Ishikawa (cell line): ENCODE measurements around the gene KSR2.

Experiments
- CEBPB ChIP-seq: IDR thresholded peaks from 2 replicates; pipeline ENCODE4 v1.6.1; 2012
- CREB1 ChIP-seq: IDR thresholded peaks from 2 replicates; pipeline ENCODE4 v1.6.1; 2012; ENCODE audit warnings: low read depth
- EGR1 ChIP-seq: IDR thresholded peaks from 2 replicates; pipeline ENCODE4 v1.6.1; 2012
- EP300 ChIP-seq: IDR thresholded peaks from 2 replicates; pipeline ENCODE4 v1.6.1; 2012; ENCODE audit warnings: borderline replicate concordance
- FOXM1 ChIP-seq: IDR thresholded peaks from 2 replicates; pipeline ENCODE4 v1.6.1; 2012; ENCODE audit warnings: low read depth, borderline replicate concordance
- MAX ChIP-seq: IDR thresholded peaks from 2 replicates; pipeline ENCODE4 v1.6.1; 2012
- NFIC ChIP-seq: IDR thresholded peaks from 2 replicates; pipeline ENCODE4 v1.6.1; 2012
- RAD21 ChIP-seq: IDR thresholded peaks from 2 replicates; pipeline ENCODE4 v1.6.1; 2012; ENCODE audit warnings: low read depth
- REST ChIP-seq: IDR thresholded peaks from 2 replicates; pipeline ENCODE4 v1.6.1; 2012; ENCODE audit warnings: low read depth, mild to moderate bottlenecking
- TAF1 ChIP-seq: IDR thresholded peaks from 2 replicates; pipeline ENCODE4 v1.6.1; 2012; ENCODE audit warnings: low read depth, mild to moderate bottlenecking
- TCF12 ChIP-seq: IDR thresholded peaks from 2 replicates; pipeline ENCODE4 v1.6.1; 2012; ENCODE audit warnings: low read depth
- TEAD4 ChIP-seq: IDR thresholded peaks from 2 replicates; pipeline ENCODE4 v1.6.1; 2012
- USF1 ChIP-seq: IDR thresholded peaks from 2 replicates; pipeline ENCODE4 v1.6.1; 2012
- YY1 ChIP-seq: IDR thresholded peaks from 2 replicates; pipeline ENCODE4 v1.6.1; 2012; ENCODE audit warnings: low read depth
- ZBTB7A ChIP-seq: IDR thresholded peaks from 2 replicates; pipeline ENCODE4 v1.6.1; 2012; ENCODE audit warnings: low read depth

The KSR2 gene

GRCh38 chr12:117876436-117876816 is 92.4 kb downstream of the KSR2 start:
- TF ChIP-seq YY1 (no peak), TCF12 (no peak), EP300 (no peak), FOXM1 (no peak), MAX (no peak), TEAD4 (no peak), USF1 (no peak), RAD21 (no peak), CEBPB (no peak), ZBTB7A (no peak), NFIC (no peak), TAF1 (no peak), REST (no peak), EGR1 (no peak), CREB1 (no peak)

GRCh38 chr12:117875744-117876435 is 92.9 kb downstream of the KSR2 start:
- TF ChIP-seq CEBPB (no peak), RAD21 (no peak), MAX (no peak), EP300 (no peak), TEAD4 (no peak), ZBTB7A (no peak), USF1 (no peak), CREB1 (no peak), EGR1 (no peak)

- peak; percentile 84 for TF ChIP-seq RAD21
- TF ChIP-seq TCF12 = no peak
Measured at GRCh38 chr12:117874842-117875434, 93.9 kb downstream of the KSR2 start.

- TF ChIP-seq CREB1 (no peak), EGR1 (no peak), USF1 (no peak), MAX (no peak), REST (no peak), ZBTB7A (no peak), NFIC (no peak), TAF1 (no peak), RAD21 (no peak), YY1 (no peak), CEBPB (no peak), TEAD4 (no peak)
Measured at GRCh38 chr12:117872546-117873169, 96.1 kb downstream of the KSR2 start.

- no peak for TF ChIP-seq ZBTB7A
- TF ChIP-seq EGR1 = no peak
- no peak for TF ChIP-seq TCF12
- TF ChIP-seq REST = no peak
- TF ChIP-seq MAX = no peak
- no peak for TF ChIP-seq TAF1
- no peak for TF ChIP-seq CREB1
- no peak for TF ChIP-seq EP300
- no peak for TF ChIP-seq NFIC
- TF ChIP-seq YY1 = no peak
- no peak for TF ChIP-seq CEBPB
- no peak for TF ChIP-seq RAD21
- no peak for TF ChIP-seq TEAD4
- TF ChIP-seq USF1 = no peak
- no peak for TF ChIP-seq FOXM1
Measured at GRCh38 chr12:117869551-117869950, 99.2 kb downstream of the KSR2 start.
